KBM-7 (cell line): Measurements from ENCODE around the gene MGST1.
"Not testable (repeated sequence)": the region's sequence is repeated elsewhere in the genome, so short reads cannot be mapped to it uniquely, and the experiment has no call there.

Experiments
- DNase-seq: peaks from one replicate; pipeline ENCODE4 v3.0.0-alpha.2; 2015
- in situ Hi-C: fragments of 300-500 bp; cut with MboI; formaldehyde crosslinking; loops from 2 replicates; pipeline ENCODE4 v1.14.3; 2020; ENCODE audit warnings: low sequenced_read_pairs, low pct_unique_long_range_greater_than_20kb, mixed read lengths

Gene MGST1

DNA sequence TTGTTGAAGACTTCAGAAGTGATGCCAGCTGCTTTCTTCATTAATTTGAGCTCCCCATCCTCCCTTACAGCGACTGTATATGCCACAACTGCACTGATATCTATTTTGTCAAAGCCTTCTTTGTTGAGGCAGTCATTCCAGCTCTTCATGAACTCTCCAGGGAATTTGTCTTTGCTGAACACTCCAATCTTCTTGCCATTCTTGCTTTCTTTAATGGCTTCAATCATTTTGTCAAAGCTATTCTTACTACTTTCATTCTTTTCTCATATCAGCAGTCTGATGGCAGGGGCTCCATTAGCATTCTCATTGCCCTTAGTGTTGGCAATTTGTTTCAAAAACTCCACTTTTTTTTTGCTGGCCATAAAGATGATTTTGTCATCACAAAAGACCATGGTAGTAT is 54.4 kb downstream of the MGST1 start:
- DNase-seq, in situ Hi-C loops: not testable (repeated sequence)

DNA sequence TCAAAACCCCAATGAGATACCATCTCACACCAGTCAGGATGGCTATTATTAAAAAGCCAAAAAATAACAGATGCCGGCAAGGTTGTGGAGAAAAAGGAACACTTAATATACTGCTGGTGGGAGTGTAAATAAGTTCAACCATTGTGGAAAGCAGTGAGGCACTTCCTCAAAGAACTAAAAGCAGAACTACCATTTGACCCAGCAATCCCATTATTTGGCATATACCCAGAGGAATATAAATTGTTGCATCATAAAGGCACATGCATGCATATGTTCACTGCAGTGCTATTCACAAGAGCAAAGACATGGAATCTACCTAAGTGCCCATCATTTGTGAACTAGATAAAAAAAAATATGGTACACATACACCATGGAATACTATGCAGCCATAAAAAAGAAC is 59.9 kb downstream of the MGST1 start:
- in situ Hi-C loops, result no loop called here
- DNase-seq, result peak; percentile 71
